ENCODE data around the gene RSPO3.

GRCh38 chr6:127191716-127192115 is 73.2 kb downstream of the RSPO3 start:
- no peak for TF ChIP-seq ELF4 (IDR thresholded peaks at IDR 0.05)
- no peak for TF ChIP-seq SP1 (IDR thresholded peaks at IDR 0.05)
- no peak for TF ChIP-seq FOXM1 (IDR thresholded peaks at IDR 0.05; ENCODE audit: borderline replicate concordance)
- TF ChIP-seq PKNOX1 (IDR thresholded peaks at IDR 0.05): no peak
- no peak for TF ChIP-seq FOXA1 (IDR thresholded peaks at IDR 0.05)
- TF ChIP-seq ARNT (IDR thresholded peaks at IDR 0.05): no peak
- TF ChIP-seq LEF1 (IDR thresholded peaks at IDR 0.05; ENCODE audit: borderline replicate concordance): no peak
- no peak for TF ChIP-seq ZNF384 (IDR thresholded peaks at IDR 0.05)
- TF ChIP-seq BHLHE40 (IDR thresholded peaks at IDR 0.05; ENCODE audit: borderline replicate concordance): no peak
- no peak for TF ChIP-seq HDGF (IDR thresholded peaks at IDR 0.05; ENCODE audit: borderline replicate concordance)
- no peak for TF ChIP-seq SUZ12 (IDR thresholded peaks at IDR 0.05)
- TF ChIP-seq FOXK2 (IDR thresholded peaks at IDR 0.05): no peak
- TF ChIP-seq TARDBP (IDR thresholded peaks at IDR 0.05): no peak
- no peak for TF ChIP-seq NFRKB (IDR thresholded peaks at IDR 0.05)

All from HEK293T (cell line).